ENCODE data around the gene AGR2. TPM values are rescaled to one million over a fixed set of nuclear protein-coding genes. Genes with fewer than 3 reads are reported as not detected.
A peak's percentile ranks its signal among the peaks of the same experiment; 100 is the strongest.

Gene AGR2
- polyA plus RNA-seq, 3 donors, result not detected

- no peak for DNase-seq
- H3K4me3 ChIP-seq (replicated peaks in 1 of 3; ENCODE audit: low read depth in 2 of 3, low read length in 3 of 3), result no peak overlapping the region
- Mint-ChIP-seq H3K4me3 (no peak overlapping the region), H3K4me1 (peaks cover 5% of the 10 kb centered on the region), H3K27ac (no peak overlapping the region), H3K27me3 (ENCODE audit: low read depth in 3 of 3) (peaks cover 0 to 8% (median 2%) of the 10 kb centered on the region in 3 donors), H3K9me3 (peaks cover 0 to 2% (median 0%) of the 10 kb centered on the region in 7 donors), H3K36me3 (no peaks in the 10 kb centered on the region)
- no peaks in the 10 kb centered on the region for H3K36me3 ChIP-seq (replicated peaks in 1 of 2; ENCODE audit: control insufficient read depth in 1 of 2, insufficient read depth in 2 of 2, low read length in 2 of 2)
- intact Hi-C loops (cut with micrococcal nuclease), result no loop called here
- H3K27me3 ChIP-seq (ENCODE audit: control insufficient read depth in 2 of 2, insufficient read depth in 2 of 2, low read length in 2 of 2), result no peaks in the 10 kb centered on the region
- no peak overlapping the region for H3K9ac ChIP-seq (ENCODE audit: insufficient read depth, low read length, poor library complexity, severe bottlenecking)
- WGBS (ENCODE audit: insufficient coverage), result 61% methylated on average over 3 of the region's 6 CpGs
- H2AFZ ChIP-seq (ENCODE audit: insufficient read depth, low read depth, low read length, poor library complexity, severe bottlenecking), result peak overlapping the region; percentile 41
- H3K4me1 ChIP-seq (ENCODE audit: control insufficient read depth in 1 of 2, insufficient read depth in 2 of 2, low read length in 2 of 2), result peaks cover 6 to 7% of the 10 kb centered on the region in 2 donors
- no peaks in the 10 kb centered on the region for H4K20me1 ChIP-seq (ENCODE audit: insufficient read depth, low read length)
- H3K4me2 ChIP-seq (replicated peaks; ENCODE audit: extremely low read depth, low read length, poor library complexity, severe bottlenecking), result no peak overlapping the region
- H3K79me2 ChIP-seq (ENCODE audit: insufficient read depth, low read length), result no peaks in the 10 kb centered on the region
- no peaks in the 10 kb centered on the region for H3K9me3 ChIP-seq (replicated peaks in 1 of 2; ENCODE audit: control insufficient read depth in 1 of 2, insufficient read depth in 1 of 2, low read length in 2 of 2)
- no peak overlapping the region for H3K27ac ChIP-seq (ENCODE audit: low read depth in 1 of 2, low read length in 2 of 2)
- TF ChIP-seq, protein P1, sequence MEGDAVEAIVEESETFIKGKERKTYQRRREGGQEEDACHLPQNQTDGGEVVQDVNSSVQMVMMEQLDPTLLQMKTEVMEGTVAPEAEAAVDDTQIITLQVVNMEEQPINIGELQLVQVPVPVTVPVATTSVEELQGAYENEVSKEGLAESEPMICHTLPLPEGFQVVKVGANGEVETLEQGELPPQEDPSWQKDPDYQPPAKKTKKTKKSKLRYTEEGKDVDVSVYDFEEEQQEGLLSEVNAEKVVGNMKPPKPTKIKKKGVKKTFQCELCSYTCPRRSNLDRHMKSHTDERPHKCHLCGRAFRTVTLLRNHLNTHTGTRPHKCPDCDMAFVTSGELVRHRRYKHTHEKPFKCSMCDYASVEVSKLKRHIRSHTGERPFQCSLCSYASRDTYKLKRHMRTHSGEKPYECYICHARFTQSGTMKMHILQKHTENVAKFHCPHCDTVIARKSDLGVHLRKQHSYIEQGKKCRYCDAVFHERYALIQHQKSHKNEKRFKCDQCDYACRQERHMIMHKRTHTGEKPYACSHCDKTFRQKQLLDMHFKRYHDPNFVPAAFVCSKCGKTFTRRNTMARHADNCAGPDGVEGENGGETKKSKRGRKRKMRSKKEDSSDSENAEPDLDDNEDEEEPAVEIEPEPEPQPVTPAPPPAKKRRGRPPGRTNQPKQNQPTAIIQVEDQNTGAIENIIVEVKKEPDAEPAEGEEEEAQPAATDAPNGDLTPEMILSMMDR (IDR thresholded peaks at IDR 0.05), result no peak
Measured at GRCh38 chr7:16744518-16745250, 60.1 kb downstream of the AGR2 start.

DNA sequence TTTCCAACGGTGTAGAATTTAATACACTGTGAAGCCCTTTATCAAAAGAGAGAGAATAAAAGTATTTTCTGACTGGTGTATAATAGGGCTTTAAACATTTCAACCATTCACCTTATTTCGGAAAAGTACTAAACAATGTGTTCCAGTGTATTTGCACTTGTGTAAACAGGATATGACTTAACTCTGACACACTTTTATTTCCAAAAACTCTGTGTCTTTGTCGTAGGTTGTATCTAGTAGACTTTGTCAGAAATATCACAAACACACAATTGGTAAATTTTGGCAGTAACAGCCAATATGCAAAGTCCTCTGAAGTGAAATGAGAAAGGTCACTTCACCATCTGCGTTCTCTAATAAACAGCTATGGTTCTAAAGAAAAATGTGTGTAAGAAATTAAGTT lies 61.6 kb downstream of the AGR2 start:
- no peaks in the 10 kb centered on the region for H3K36me3 ChIP-seq (replicated peaks in 1 of 2; ENCODE audit: control insufficient read depth in 1 of 2, insufficient read depth in 2 of 2, low read length in 2 of 2)
- H3K9me3 ChIP-seq (replicated peaks in 1 of 2; ENCODE audit: control insufficient read depth in 1 of 2, insufficient read depth in 1 of 2, low read length in 2 of 2), result no peaks in the 10 kb centered on the region
- Mint-ChIP-seq H3K4me3 (no peak overlapping the region), H3K27me3 (ENCODE audit: low read depth in 3 of 3) (peaks cover 0 to 4% (median 0%) of the 10 kb centered on the region in 3 donors), H3K9me3 (peaks cover 0 to 2% (median 0%) of the 10 kb centered on the region in 7 donors), H3K27ac (no peak overlapping the region), H3K4me1 (peaks cover 5% of the 10 kb centered on the region), H3K36me3 (no peaks in the 10 kb centered on the region)
- no peaks in the 10 kb centered on the region for H3K79me2 ChIP-seq (ENCODE audit: insufficient read depth, low read length)
- intact Hi-C loops (cut with micrococcal nuclease), result no loop called here
- no peaks in the 10 kb centered on the region for H3K27me3 ChIP-seq (ENCODE audit: control insufficient read depth in 2 of 2, insufficient read depth in 2 of 2, low read length in 2 of 2)
- no peak overlapping the region for H3K4me2 ChIP-seq (replicated peaks; ENCODE audit: extremely low read depth, low read length, poor library complexity, severe bottlenecking)
- no peak for DNase-seq
- H3K4me1 ChIP-seq (ENCODE audit: control insufficient read depth in 1 of 2, insufficient read depth in 2 of 2, low read length in 2 of 2), result peaks cover 6 to 7% of the 10 kb centered on the region in 2 donors
- no peak overlapping the region for H2AFZ ChIP-seq (ENCODE audit: insufficient read depth, low read depth, low read length, poor library complexity, severe bottlenecking)
- H3K9ac ChIP-seq (ENCODE audit: insufficient read depth, low read length, poor library complexity, severe bottlenecking), result no peak overlapping the region
- no peaks in the 10 kb centered on the region for H4K20me1 ChIP-seq (ENCODE audit: insufficient read depth, low read length)
- no peak overlapping the region for H3K27ac ChIP-seq (ENCODE audit: low read depth in 1 of 2, low read length in 2 of 2)
- no CpG with 5 or more reads among the region's 4 CpGs for WGBS (ENCODE audit: insufficient coverage)
- H3K4me3 ChIP-seq (replicated peaks in 1 of 3; ENCODE audit: low read depth in 2 of 3, low read length in 3 of 3), result no peak overlapping the region
- TF ChIP-seq, protein P1 (IDR thresholded peaks at IDR 0.05), result no peak
